ENCODE data around the gene TBCK. TPM values are rescaled to one million over a fixed set of nuclear protein-coding genes. Genes with fewer than 3 reads are reported as not detected.
A peak's percentile ranks its signal among the peaks of the same experiment; 100 is the strongest.

The TBCK gene
- total and polyA plus RNA-seq, 2 of the 13 experiments (the other 11 are each of a cell fraction or from before 2014, with no cell fraction given): 51.0 to 62.4 TPM

DNA sequence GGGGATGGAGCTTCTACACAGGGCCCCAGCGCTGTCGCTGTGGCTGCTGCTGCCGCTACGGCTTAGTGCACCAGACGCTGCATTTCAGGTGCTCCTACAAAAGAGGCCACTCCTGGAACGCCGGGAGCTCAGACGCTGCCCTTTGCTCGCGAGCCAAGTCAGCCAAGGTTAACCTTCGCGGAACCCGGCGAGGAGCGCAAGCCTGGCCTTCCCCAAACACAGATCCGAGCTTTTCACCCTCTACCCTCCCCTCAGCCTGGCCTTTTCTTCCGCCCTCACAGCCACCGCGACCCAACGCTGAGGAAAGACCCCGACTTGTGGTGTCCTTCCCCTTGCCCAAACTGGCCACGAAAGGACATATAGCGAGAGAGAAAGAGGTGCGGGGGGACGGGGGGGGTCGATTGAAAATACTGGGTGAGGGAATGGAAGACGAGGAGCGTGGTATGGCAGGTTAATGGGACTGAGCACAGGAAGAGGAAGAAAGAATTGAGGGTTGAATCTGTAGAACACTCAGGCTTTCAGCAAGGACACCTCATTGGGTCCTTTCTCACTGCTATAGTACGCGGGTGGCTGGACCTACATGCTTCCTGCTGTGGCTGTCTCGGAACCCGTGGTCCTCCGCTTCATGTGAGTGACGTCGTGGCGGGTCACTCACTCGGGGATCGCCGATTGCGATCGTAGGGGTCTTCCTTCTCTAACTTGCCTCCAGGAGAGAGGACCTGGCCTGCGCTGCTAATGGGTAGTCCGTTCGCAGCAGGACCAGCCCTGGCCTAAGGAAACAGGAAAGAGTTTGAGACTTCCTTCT, at the start of gene TBCK, which contains the start of gene AIMP1 (continued):
- TF ChIP-seq, protein P1, sequence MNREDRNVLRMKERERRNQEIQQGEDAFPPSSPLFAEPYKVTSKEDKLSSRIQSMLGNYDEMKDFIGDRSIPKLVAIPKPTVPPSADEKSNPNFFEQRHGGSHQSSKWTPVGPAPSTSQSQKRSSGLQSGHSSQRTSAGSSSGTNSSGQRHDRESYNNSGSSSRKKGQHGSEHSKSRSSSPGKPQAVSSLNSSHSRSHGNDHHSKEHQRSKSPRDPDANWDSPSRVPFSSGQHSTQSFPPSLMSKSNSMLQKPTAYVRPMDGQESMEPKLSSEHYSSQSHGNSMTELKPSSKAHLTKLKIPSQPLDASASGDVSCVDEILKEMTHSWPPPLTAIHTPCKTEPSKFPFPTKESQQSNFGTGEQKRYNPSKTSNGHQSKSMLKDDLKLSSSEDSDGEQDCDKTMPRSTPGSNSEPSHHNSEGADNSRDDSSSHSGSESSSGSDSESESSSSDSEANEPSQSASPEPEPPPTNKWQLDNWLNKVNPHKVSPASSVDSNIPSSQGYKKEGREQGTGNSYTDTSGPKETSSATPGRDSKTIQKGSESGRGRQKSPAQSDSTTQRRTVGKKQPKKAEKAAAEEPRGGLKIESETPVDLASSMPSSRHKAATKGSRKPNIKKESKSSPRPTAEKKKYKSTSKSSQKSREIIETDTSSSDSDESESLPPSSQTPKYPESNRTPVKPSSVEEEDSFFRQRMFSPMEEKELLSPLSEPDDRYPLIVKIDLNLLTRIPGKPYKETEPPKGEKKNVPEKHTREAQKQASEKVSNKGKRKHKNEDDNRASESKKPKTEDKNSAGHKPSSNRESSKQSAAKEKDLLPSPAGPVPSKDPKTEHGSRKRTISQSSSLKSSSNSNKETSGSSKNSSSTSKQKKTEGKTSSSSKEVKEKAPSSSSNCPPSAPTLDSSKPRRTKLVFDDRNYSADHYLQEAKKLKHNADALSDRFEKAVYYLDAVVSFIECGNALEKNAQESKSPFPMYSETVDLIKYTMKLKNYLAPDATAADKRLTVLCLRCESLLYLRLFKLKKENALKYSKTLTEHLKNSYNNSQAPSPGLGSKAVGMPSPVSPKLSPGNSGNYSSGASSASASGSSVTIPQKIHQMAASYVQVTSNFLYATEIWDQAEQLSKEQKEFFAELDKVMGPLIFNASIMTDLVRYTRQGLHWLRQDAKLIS (CRISPR knock-in tag; IDR thresholded peaks at IDR 0.05): peak; percentile 69
- TF ChIP-seq ZMYM3 (CRISPR knock-in tag; IDR thresholded peaks at IDR 0.05) (no peak), ISX (CRISPR knock-in tag; conservative IDR thresholded peaks at IDR 0.05) (no peak), ZBTB8A (CRISPR knock-in tag; IDR thresholded peaks at IDR 0.05; ENCODE audit: borderline replicate concordance, low read depth) (no peak; the same call in 1 of the 2 replicates), NFRKB (IDR thresholded peaks at IDR 0.05) (no peak), TMF1 (CRISPR knock-in tag; IDR thresholded peaks at IDR 0.05; ENCODE audit: low read depth) (no peak), MAFG (CRISPR knock-in tag; IDR thresholded peaks at IDR 0.05) (no peak), BCL6 (CRISPR knock-in tag; IDR thresholded peaks at IDR 0.05) (peak; percentile 70), ZNF644 (CRISPR knock-in tag; IDR thresholded peaks at IDR 0.05; ENCODE audit: low read depth) (no peak), NKX3-1 (CRISPR knock-in tag; IDR thresholded peaks at IDR 0.05) (no peak), HNRNPK (IDR thresholded peaks at IDR 0.05; ENCODE audit: low read depth, low read length, poor library complexity, severe bottlenecking) (peak; percentile 53), PHF8 (CRISPR knock-in tag; IDR thresholded peaks at IDR 0.05) (peak; percentile 81), ZNF891 (CRISPR knock-in tag; IDR thresholded peaks at IDR 0.05) (peak; percentile 57; the same call in 1 of the 2 replicates), ZBTB3 (CRISPR knock-in tag; IDR thresholded peaks at IDR 0.05; ENCODE audit: borderline replicate concordance, low read depth) (no peak), SOX5 (CRISPR knock-in tag; IDR thresholded peaks at IDR 0.05; ENCODE audit: borderline replicate concordance) (no peak), HNRNPH1 (optimal IDR thresholded peaks at IDR 0.05; ENCODE audit: low read depth, low read length) (no peak), ETV5 (CRISPR knock-in tag; IDR thresholded peaks at IDR 0.05; ENCODE audit: borderline replicate concordance) (no peak), ZNF660 (CRISPR knock-in tag; IDR thresholded peaks at IDR 0.05; ENCODE audit: borderline replicate concordance, low read depth) (no peak), NONO (IDR thresholded peaks at IDR 0.05) (no peak), NONO (CRISPR knock-in tag; conservative IDR thresholded peaks at IDR 0.05) (peak; percentile 34; the same call in 1 of the 2 replicates), MAZ (IDR thresholded peaks at IDR 0.05; ENCODE audit: borderline replicate concordance, low read depth, low read length) (0 out of 2 replicates have a peak, but pooled peaks have one; percentile 13), MAZ (CRISPR knock-in tag; IDR thresholded peaks at IDR 0.05; ENCODE audit: low read depth) (peak; percentile 64)
- TF ChIP-seq, protein P2, sequence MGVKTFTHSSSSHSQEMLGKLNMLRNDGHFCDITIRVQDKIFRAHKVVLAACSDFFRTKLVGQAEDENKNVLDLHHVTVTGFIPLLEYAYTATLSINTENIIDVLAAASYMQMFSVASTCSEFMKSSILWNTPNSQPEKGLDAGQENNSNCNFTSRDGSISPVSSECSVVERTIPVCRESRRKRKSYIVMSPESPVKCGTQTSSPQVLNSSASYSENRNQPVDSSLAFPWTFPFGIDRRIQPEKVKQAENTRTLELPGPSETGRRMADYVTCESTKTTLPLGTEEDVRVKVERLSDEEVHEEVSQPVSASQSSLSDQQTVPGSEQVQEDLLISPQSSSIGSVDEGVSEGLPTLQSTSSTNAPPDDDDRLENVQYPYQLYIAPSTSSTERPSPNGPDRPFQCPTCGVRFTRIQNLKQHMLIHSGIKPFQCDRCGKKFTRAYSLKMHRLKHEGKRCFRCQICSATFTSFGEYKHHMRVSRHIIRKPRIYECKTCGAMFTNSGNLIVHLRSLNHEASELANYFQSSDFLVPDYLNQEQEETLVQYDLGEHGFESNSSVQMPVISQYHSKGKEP (CRISPR knock-in tag; IDR thresholded peaks at IDR 0.05): no peak
